GM12801 (cell line): ENCODE measurements around the gene OR1L8.

Experiments used
- CTCF ChIP-seq: IDR thresholded peaks from one replicate; pipeline ENCODE4 v1.5.1; 2011; ENCODE audit warnings: control low read depth; ENCODE audit not compliant: insufficient read length; ENCODE audit errors: extremely low read depth

OR1L8 gene

GRCh38 chr9:122546196-122546595 is 37.0 kb downstream of the OR1L8 start:
- no peak for TF ChIP-seq CTCF

- no peak for TF ChIP-seq CTCF
Measured at GRCh38 chr9:122538757-122539156, 44.4 kb downstream of the OR1L8 start.

GRCh38 chr9:122536134-122536533 is 47.0 kb downstream of the OR1L8 start:
- TF ChIP-seq CTCF = no peak

- TF ChIP-seq CTCF = no peak
Measured at GRCh38 chr9:122527193-122527592, 56.0 kb downstream of the OR1L8 start, which contains the start of gene OR1N1. Gene OR1N1, minus strand, starts transcription at chr9:122527293. Its CDS starts 0 bp downstream, at chr9:122527293.

GRCh38 chr9:122526602-122527001 is 56.6 kb downstream of the OR1L8 start:
- TF ChIP-seq CTCF = no peak

- no peak for TF ChIP-seq CTCF
Measured at GRCh38 chr9:122519376-122519775, 63.8 kb downstream of the OR1L8 start.

- no peak for TF ChIP-seq CTCF
Measured at GRCh38 chr9:122518841-122519240, 64.3 kb downstream of the OR1L8 start, which contains the start of gene OR1J4. Gene OR1J4, plus strand, starts transcription at chr9:122519141. Its CDS starts 0 bp downstream, at chr9:122519141.

- no peak for TF ChIP-seq CTCF
Measured at GRCh38 chr9:122518226-122518625, 65.0 kb downstream of the OR1L8 start.
